Glutamatergic neuron (in vitro differentiated cells): ENCODE results near the gene PNPLA7. TPM values are rescaled to one million over a fixed set of nuclear protein-coding genes. Genes with fewer than 3 reads are reported as not detected.
A peak's percentile ranks its signal among the peaks of the same experiment; 100 is the strongest.

Source experiments
- DNase-seq: peaks from one replicate; pipeline ENCODE4 v3.0.0; 2022
- H3K27ac Mint-ChIP-seq: one replicate; pipeline ENCODE4 v1.8.0; 2020; ENCODE audit warnings: mild to moderate bottlenecking, mixed read lengths, inconsistent platforms; ENCODE audit not compliant: unreplicated experiment
- H3K27me3 Mint-ChIP-seq: one replicate; pipeline ENCODE4 v1.8.0; 2020; ENCODE audit warnings: mild to moderate bottlenecking, moderate library complexity, mixed read lengths, inconsistent platforms; ENCODE audit not compliant: unreplicated experiment
- H3K36me3 Mint-ChIP-seq: one replicate; pipeline ENCODE4 v1.8.0; 2020; ENCODE audit warnings: mild to moderate bottlenecking, mixed read lengths, inconsistent platforms; ENCODE audit not compliant: unreplicated experiment
- H3K4me1 Mint-ChIP-seq: one replicate; pipeline ENCODE4 v1.8.0; 2020; ENCODE audit warnings: mild to moderate bottlenecking, low read depth, mixed read lengths, inconsistent platforms; ENCODE audit not compliant: unreplicated experiment
- H3K4me3 Mint-ChIP-seq: one replicate; pipeline ENCODE4 v1.8.0; 2020; ENCODE audit warnings: mild to moderate bottlenecking, mixed read lengths, inconsistent platforms; ENCODE audit not compliant: unreplicated experiment
- H3K9me3 Mint-ChIP-seq: one replicate; pipeline ENCODE4 v1.8.0; 2020; ENCODE audit warnings: mild to moderate bottlenecking, moderate library complexity, mixed read lengths, inconsistent platforms; ENCODE audit not compliant: unreplicated experiment
- CTCF ChIP-seq: fragments of 200-600 bp; sonication (generic); IDR thresholded peaks from one replicate; pipeline ENCODE4 v1.5.0; 2021; ENCODE audit not compliant: partially characterized antibody, unreplicated experiment
- total RNA-seq: library from RNA; stranded (reverse); fragmentation: NEBNext Ultra II Directional; extraction: Animal tissue kit (Norgen Biotek cat#: 25700); gene quantifications from one replicate; pipeline ENCODE4 v1.2.1, GENCODE V29; 2021; ENCODE audit not compliant: unreplicated experiment

The PNPLA7 gene
- total RNA-seq, 1 donor from 2014 or later, result 6.7 TPM

DNA sequence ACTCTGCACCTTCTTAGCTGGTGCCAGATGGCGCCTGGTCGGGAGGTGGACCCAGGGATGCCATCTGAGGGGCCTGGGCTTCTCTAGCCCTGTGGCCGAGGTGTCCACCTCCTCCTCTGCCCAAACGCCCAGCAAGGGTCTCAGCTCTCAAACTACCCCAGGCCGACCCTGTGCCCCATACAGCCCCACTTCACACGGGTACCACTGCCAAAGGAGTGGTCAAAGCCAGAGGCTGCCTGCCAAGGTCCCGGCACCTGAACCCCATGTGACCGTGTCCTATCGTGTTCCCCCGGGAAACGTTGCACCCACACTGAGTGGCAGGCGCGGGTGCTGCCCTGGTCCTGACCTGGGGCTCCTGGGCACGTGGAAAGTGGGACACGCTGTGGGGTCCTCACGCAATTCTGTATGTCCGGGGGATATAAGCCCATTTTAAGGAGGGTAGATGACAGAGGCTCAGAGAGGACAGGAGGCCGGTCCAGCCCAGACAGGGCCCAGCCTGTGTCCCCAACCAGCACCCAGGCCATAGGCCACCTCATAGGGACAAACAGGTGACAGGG, 111.0 kb downstream of the PNPLA7 start:
- Mint-ChIP-seq H3K27me3 (peaks cover 2% of the 10 kb centered on the region), H3K36me3 (no peaks in the 10 kb centered on the region), H3K4me1 (peaks cover 2% of the 10 kb centered on the region), H3K27ac (no peak overlapping the region), H3K4me3 (peak overlapping the region; percentile 38), H3K9me3 (peaks cover 2% of the 10 kb centered on the region)
- DNase-seq, result peak; percentile 18
- TF ChIP-seq CTCF, result no peak

- Mint-ChIP-seq H3K9me3 (peaks cover 2% of the 10 kb centered on the region), H3K27ac (no peak overlapping the region), H3K27me3 (peaks cover 2% of the 10 kb centered on the region), H3K4me1 (peaks cover 2% of the 10 kb centered on the region), H3K4me3 (no peak overlapping the region), H3K36me3 (no peaks in the 10 kb centered on the region)
- no peak for TF ChIP-seq CTCF
- DNase-seq, result peak; percentile 17
Measured at GRCh38 chr9:137438591-137439157, 111.5 kb downstream of the PNPLA7 start.

DNA sequence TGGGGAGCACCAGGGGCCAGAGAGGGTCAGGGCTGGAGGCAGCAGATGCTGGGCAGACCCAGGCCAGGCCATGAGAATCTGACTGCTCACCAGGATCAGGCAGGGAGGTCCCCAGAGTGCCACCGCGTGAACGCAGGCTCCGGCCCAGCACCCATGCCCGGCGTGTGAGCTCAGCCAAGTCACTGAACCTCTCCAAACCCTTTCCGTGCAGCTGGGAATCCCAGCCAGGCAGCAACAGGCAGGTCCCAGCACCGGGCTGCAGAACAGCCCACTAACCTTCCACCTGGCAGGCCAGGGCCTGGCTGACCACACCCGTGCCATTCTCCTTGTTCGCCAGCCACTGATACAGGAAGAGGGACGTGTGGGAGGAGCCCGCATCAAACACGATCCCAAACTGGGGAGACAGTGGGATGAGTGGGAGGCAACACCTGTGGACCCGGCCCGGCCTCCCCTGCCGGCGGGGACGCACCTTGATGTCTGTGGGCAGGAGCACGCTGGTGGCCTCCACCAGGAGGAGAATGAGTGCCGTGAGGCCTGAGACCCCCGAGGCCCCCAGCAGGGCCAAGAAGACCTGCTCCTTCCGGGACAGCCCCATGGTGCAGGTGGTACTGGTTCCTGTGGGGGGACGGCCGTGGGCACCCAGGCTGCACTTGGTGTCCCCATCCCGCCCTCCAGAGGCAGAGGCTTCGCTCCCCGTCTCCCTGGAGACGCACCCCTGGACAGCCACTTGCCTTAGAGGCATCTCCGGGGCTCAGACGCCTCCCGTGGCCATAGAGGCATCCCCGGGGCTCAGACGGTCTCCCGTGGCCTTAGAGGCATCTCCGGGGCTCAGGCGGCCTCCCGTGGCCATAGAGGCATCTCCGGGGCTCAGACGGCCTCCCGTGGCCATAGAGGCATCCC, 112.3 kb downstream of the PNPLA7 start:
- Mint-ChIP-seq H3K27me3 (peaks cover 2% of the 10 kb centered on the region), H3K27ac (no peak overlapping the region), H3K4me3 (no peak overlapping the region), H3K36me3 (no peaks in the 10 kb centered on the region), H3K9me3 (peaks cover 2% of the 10 kb centered on the region), H3K4me1 (peaks cover 2% of the 10 kb centered on the region)
- TF ChIP-seq CTCF, result no peak
- DNase-seq, result no peak

- Mint-ChIP-seq H3K4me3 (no peak overlapping the region), H3K9me3 (peaks cover 1% of the 10 kb centered on the region), H3K4me1 (peaks cover 1% of the 10 kb centered on the region), H3K36me3 (no peaks in the 10 kb centered on the region), H3K27ac (no peak overlapping the region), H3K27me3 (peaks cover 1% of the 10 kb centered on the region)
- TF ChIP-seq CTCF, result no peak
- no peak for DNase-seq
Measured at GRCh38 chr9:137436761-137437600, 113.2 kb downstream of the PNPLA7 start.
